ENCODE data around the gene JAGN1. TPM values are rescaled to one million over a fixed set of nuclear protein-coding genes. Genes with fewer than 3 reads are reported as not detected.
A peak's percentile ranks its signal among the peaks of the same experiment; 100 is the strongest.
"Not testable (repeated sequence)": the region's sequence is repeated elsewhere in the genome, so short reads cannot be mapped to it uniquely, and the experiment has no call there.

The JAGN1 gene
- 10 to 100 TPM; 48.1 to 56.8 (median 53.2) TPM for polyA plus RNA-seq (ENCODE audit: insufficient read length in 3 of 3)

DNA sequence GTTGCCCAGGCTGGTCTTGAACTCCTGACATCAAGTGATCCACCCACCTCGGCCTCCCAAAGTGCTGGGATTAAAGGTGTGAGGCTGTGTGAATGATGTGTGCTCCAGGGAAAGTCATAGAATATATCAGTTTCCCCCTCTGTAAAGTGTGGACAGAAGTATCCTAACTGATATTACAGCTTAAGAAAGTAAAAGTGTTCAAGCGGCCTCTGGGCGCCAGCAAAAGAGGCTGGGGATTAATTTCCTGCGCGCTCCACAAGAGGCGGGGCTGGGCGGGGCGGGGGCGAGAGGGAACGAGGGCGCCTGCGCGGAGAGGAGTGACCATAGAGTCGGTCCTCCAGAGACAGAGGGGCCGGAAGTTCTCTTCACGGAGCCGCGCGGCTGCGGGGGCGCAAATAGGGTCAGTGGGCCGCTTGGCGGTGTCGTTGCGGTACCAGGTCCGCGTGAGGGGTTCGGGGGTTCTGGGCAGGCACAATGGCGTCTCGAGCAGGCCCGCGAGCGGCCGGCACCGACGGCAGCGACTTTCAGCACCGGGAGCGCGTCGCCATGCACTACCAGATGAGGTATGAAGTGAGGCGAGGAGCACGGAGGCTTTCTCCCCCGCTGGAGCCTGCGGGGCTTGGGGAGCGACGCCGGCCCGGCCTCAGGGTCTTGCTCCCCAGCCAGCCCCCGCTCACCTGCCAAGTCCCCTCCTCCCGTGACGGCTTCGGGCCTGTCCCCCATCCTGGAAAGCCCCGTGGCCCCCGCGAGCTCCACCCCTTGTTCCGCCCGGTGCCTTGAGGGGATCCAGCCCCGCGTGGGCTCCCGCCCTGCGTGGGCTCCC, at the start of gene JAGN1:
Gene JAGN1, plus strand, starts transcription at position 362 of the 823 bp plus-strand sequence. Its CDS starts 113 bp downstream, at position 475.
- DNase-seq (ENCODE audit: low read depth in 3 of 3, low spot score in 2 of 3), result peak; percentile 76 to 84 (median 81)

DNA sequence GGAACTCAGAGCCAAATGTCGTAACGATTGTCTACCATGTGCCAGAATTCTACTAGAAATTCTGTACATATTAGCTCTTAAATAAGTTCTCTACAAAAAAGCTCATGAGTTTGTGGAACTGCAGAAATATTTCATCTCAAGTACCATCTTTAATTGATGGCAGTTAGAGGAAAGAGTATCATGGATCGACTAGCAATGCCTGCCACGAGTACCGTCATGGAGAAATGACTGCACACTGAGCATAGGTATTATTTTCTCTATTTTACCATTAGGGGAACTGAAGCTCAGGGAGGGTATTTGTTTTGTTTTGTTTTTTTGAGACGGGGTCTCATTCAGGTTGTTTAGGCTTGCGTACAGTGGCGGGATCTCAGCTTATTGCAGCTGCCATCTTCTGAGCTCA, 49.4 kb upstream of the JAGN1 start:
- DNase-seq (ENCODE audit: low read depth in 3 of 3, low spot score in 2 of 3), result no peak

DNA sequence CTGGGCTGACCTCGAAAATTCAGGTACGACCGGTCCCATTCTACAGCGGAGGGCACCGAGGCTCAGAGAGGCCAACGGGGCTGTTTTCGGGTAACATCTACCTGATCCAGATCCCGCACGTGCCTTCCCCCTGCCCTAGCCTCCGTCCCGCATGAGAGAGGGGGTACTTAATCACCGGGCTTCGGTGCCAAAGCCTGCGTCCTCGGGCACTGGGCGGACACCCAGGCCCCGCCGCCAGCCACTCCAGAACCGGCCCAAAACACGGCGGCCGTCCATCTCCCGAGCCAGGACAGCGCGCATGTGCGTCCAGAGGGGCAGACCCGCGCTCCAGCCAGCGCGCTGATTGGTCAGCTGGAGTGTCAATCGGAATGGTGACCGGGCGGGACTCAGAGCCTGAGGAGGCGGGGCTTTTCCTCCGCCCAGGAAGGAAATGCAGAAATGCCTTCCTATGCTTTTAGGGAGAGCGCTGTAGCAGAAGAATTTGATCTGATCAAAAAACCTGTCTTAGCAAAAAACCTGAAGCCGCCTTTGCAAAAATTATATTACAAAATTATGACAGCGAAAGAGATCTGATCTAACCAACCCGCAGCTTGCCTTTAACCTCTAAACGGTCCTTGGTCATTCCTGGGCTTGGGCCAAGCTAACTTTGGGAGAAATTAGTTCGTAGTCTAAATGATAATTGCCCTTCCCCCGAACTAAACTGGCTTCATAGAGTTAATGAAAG, 46.5 kb upstream of the JAGN1 start, which contains the start of gene RPUSD3:
Gene RPUSD3, minus strand, starts transcription at position 294 of the 724 bp plus-strand sequence. Its CDS starts 18 bp downstream, at position 276.
- DNase-seq (ENCODE audit: low read depth in 3 of 3, low spot score in 2 of 3), result peak; percentile 90 to 92 (median 90)

DNA sequence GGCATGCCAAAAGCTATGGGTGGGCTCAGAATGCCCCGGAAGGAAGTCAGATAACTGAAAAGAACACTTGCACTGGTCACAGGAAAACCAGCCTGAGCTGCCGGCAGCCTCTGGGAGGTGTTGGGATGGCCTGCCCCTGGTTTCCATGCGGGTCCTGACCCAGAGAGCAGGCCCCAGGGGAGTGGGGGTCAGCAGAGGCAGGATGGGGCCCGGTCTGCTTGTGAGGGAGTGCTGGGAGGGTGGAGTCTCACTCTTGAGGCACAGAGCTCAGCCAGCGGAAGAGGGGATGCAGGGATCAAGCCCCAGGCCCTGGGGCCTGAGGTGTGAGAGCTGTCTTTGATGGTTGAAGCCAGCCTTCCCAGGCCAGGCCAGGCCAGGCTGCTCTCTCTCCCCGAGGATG, 44.2 kb upstream of the JAGN1 start:
- DNase-seq (ENCODE audit: low read depth in 3 of 3, low spot score in 2 of 3), result no peak

DNA sequence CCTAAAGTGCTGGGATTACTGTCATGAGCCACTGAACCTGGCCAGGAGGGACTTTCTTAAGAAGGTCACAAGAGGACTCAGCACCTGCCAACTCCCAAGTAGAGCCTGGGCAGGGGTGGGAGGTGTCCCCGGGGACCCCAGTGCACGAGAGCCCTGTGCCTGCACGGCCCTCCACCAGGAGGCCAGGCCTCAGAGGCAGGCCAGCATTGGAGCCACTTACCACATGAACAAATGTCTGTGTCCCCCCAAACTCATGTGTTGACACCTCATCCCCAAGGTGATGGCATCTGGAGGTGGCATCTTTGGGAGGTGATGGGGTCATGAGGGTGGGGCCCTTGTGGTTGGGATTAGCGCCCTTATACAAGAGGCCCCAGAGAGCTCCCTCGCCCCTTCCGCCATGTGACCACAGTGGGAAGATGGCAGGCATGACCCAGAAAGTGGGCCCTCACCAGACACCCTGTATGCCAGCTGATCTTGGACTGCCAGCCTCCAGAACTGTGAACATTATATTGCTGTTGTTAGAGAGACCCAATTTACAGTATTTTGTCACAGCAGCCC, 43.4 kb upstream of the JAGN1 start:
- DNase-seq (ENCODE audit: low read depth in 3 of 3, low spot score in 2 of 3), result no peak

DNA sequence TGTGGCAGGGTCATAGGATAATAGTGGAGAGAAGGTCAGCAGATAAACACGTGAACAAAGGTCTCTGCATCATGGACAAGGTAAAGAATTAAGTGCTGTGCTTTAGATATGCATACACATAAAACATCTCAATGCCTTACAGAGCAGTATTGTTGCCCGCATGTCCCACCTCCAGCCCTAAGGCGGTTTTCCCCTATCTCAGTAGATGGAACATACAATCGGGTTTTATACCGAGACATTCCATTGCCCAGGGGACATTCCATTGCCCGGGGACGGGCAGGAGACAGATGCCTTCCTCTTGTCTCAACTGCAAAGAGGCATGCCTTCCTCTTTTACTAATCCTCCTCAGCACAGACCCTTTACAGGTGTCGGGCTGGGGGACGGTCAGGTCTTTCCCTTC, 42.5 kb upstream of the JAGN1 start:
- not testable (repeated sequence) for DNase-seq (ENCODE audit: low read depth in 3 of 3, low spot score in 2 of 3)

DNA sequence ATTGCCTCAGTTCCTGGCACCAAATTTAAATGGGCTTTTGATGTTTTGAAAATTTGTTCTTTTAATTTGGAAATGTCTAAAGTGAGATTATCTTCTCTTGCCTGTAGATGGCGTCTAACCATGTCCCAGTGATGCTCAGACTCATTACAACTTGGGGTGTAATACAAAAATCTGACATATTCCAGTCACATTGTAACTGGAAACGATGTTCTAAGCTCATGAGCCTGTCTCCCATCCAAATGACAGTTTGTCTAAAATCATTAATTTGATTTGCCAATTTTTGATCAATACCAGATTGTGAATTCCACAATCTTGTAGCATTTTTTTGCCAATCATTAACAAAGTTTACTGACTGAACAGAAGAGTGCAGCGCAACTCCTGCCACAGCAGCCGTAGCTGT, 41.5 kb upstream of the JAGN1 start:
- DNase-seq (ENCODE audit: low read depth in 3 of 3, low spot score in 2 of 3), result not testable (repeated sequence)

DNA sequence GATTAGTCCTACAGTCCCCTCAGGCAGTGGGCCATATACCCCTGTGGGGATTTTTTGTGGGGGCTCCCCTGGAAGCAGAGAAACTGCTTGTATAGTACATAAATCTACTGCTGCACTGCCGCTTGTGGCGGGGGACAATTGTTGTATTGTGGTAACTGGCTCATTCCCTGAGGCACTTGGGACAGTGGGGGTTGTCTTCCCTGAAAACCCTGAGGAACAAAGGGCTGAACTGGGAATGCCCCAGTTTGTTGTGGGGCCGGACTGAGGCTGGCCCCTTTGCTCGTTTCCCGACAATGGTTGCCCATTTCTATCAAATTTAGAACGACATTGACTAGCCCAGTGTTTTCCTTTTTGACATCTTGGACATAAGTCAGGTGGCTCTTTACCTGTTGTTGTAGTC, 39.0 kb upstream of the JAGN1 start:
- DNase-seq (ENCODE audit: low read depth in 3 of 3, low spot score in 2 of 3), result not testable (repeated sequence)

DNA sequence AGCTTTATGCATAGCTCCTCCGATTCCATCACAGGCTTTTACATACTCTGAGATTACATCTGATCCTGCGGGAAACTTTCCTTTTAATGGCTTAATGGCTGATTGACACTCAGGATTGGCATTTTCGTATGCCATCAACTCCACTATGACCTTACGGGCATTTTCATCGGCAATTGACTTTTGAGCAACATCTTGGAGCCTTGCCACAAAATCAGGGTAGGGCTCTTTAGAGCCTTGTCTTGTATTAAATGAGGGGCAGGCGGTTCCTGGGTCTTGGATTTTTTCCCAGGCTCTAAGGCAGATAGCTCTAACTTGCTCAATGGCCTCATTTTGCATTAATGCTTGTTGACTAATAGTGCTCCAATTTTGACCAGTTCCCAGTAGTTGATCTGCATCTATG, 38.5 kb upstream of the JAGN1 start:
- DNase-seq (ENCODE audit: low read depth in 3 of 3, low spot score in 2 of 3), result not testable (repeated sequence)

DNA sequence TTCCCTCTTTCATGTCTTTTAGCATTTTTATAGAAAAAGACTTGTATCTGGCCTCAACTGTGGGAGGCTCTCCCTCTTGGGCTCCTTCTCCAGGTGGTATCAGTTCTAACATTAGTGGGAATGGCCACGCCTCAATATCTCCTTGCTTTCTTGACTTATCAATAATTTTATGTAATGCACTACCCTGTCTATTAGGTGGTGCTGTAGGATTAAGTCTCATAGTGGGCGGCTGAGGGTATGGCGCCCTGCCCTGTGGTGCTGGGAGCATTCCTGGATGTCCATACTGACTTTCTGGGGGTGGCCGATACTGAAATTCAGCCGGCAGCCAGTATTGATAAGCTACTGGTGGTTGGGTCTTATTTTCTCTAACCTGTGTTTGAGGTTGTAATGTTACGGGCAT, 37.9 kb upstream of the JAGN1 start:
- no peak for DNase-seq (ENCODE audit: low read depth in 3 of 3, low spot score in 2 of 3)

DNA sequence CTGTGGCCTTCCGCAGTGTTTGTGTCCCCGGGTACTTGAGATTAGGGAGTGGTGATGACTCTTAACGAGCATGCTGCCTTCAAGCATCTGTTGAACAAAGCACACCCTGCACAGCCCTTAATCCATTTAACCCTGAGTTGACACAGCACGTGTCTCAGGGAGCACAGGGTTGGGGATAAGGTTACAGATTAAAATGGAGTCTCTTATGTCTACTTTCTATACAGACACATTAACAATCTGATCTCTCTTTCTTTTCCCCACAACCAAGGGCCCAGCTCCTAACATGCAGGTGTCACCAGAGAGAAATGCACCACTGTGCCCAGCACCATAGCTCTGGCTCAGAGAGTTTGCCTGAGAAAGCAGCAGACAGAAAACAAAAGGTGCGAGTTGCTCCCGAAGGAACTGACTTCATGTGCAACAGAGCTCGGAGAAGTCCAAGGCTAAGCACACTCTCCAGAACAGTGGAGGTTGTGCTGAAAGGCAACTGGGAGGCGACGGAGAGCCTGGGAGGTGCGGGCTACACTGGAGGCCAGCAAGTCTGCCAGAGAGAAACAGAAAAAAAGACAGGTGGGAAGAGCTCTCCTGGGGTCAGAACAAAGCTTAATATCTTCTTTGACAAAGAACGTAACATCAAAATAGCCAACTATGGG, 36.0 kb upstream of the JAGN1 start:
- not testable (repeated sequence) for DNase-seq (ENCODE audit: low read depth in 3 of 3, low spot score in 2 of 3)

DNA sequence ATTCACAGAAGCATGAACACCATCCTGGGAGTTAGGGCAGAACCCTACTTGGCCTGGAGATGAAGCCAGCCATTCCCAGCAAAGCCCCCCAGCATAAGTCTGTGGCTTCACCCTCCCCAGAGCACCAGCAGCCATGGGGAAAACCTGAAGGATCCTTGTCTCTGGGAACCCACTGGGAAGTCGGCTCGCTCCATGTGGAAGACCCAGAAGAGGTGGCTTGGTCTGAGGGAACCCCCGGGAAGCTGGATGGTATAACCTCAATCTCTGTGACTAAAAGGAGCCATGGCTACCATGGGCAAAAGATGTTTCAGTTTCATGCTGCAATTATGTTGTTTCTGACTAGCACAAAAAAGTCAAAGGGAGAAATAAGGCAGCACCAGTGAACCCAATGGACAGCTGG, 34.8 kb upstream of the JAGN1 start:
- DNase-seq (ENCODE audit: low read depth in 3 of 3, low spot score in 2 of 3), result no peak

DNA sequence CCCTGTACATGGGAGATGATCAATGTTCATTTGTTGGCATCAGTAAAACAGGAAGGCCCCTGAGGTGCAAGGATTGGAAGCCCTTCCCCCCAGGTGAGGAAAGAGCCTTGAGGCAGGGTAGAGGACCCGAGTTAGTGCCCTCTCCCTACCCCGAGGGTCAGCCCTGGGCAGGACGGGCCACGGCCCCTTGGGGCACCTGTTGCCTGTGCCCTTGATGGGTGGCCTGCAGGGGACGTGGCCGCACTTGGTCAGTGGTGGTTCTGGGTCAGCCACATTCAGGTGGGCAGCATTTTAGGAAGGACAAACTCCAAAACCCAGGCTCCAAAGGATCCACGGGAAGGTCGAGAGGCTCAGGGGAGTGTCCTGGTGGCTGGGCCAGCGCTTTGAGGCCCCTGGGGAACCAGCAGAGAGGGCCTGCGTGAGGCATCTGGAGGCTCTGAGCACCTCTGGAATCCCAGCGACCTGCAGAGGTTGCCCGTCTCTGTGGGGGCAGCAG, 30.8 kb upstream of the JAGN1 start:
- DNase-seq (ENCODE audit: low read depth in 3 of 3, low spot score in 2 of 3), result no peak

DNA sequence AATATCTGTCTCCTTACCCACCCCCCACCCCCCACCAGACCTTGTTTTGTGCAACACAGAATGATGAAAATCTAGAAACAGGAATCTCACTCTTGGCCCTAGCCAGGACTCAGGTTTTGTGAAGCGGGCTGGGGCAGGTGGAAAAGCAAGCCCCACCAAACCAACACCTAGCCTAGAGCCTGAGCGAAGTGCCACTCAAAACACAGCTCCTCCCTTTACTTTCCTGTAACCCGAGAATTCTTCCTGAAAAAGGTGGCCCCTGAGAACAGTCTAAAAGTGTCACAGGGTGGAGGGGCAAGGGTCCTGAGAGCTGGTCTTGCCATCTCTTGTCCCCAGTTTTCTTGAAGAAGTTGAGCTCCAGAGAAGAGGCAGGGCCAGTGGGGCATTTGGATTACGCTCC, 29.2 kb upstream of the JAGN1 start:
- no peak for DNase-seq (ENCODE audit: low read depth in 3 of 3, low spot score in 2 of 3)

DNA sequence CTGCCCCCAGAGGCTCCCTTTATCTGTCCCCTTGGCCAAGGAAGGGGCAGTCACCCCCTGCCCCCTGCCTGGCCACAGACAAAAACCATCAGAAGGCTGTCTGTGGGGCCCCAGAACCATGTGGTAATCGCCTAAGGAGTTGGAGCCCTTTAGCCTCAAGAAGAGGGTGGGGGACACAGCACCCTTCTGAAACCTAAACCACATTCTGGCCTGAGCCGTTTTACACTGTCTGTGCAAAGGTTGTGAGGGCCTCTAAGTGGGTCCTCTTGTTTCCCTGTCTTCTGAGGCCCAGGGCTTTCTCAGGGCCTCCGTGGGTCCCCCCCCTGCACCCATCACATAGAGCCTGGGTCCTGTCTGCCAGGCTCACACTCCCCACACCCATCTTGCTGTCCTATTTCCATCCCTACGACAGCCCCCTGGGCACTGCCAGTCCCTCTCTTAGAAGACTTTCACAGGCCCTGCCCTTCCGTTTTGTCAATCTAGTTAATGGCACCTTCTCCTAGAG, 28.7 kb upstream of the JAGN1 start:
- DNase-seq (ENCODE audit: low read depth in 3 of 3, low spot score in 2 of 3), result no peak

DNA sequence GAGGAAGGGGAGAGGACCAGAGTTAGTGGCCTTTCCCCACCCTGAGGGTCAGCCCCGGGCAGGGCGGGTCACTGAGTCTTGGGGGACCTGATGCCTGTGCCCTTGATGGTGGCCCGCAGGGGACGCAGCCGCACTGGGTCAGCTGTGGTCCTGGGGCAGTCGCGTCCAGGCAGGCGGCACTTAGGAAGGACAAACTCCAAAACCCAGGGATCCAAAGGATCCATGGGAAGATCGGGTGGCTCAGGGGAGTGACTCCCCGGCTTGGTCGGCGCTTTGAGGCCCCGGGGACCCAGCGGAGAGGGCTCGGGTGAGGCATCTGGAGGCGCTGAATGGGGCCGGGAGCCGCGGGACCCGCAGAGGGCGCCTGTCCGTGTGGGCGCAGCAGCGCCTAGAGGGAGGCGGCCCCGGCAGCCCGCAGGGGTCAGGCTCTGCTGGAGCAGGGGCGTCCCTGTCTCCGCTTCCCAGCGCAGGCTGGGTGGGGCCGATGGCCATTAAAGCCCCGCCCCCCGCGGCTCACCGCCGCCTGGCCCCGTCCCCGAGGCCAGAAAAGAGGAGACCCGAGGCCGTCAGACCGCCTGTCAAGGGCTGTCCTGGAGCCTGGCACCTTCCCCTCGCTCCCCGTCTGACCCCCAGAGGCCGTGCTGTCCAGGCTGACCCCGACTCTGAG, 27.9 kb upstream of the JAGN1 start:
- DNase-seq (ENCODE audit: low read depth in 3 of 3, low spot score in 2 of 3), result peak in 1 of 3 donors; percentile 23

DNA sequence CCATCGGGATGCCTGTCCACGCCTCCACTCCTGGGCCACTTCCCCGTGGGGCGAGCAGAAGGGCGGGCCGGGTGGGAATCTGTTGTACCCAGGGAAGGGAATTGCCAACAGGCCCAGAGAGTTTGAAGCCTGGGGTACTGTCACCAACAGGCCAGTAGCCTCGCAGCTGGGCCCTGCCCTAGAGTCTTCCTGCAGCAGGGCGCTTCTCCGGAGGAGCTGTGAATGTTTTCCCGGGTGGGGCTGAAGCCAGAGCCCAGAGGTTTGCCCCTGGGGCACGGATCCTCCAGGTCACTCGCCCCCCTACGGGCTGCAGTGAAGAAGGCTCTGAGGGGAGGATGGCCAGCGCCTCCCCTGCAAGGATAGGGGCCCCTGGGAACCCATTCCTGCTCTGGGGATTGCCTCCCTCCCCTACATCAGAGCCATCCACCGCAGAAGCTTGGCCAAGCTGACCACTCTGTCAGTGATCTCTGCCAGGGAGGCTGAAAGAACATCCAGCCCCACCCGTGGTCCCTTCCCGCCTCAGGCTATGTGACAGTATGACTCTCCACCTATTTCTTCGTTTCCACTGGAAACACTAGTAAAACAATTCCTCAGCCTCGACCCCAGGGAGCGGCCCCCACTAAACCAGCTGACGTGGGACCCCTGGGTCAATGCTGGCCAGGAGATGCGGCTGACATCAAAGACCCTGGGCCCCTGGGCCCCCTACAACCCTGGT, 27.2 kb upstream of the JAGN1 start:
- DNase-seq (ENCODE audit: low read depth in 3 of 3, low spot score in 2 of 3), result no peak

DNA sequence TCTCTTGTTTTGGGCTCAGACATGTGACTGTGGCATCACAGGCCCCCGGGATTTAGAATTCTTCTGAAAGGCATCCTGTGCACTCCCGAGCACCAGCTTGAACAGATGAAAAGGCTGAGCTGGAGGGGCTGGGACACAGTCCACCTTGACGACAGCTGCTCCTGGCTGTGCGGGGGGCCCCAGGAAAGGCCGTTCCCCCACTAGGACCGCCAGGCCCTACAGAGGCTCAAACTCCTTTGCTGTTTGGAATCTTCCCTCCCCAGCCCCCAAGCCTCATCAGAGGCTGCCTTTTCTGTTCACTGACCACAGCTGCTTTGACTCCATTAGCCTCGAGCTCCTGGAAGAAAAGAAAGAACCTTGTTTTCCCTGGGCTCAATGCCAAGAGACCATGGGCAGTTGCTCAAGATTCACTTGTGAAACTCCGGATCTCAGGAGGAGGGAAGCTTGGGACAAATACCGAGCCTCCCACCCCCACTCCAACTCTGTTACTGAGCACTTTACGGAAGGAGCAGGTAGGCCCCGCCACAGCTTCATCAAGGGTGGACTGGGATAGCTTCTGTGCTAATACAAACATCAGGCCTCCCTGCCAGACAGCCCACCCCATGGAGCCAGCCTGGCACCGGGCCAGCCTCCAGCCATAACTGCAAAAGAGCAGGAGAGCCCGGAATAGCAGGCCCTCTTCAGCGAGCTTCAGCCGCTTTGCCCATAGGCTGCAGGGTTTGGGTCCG, 26.0 kb upstream of the JAGN1 start:
- DNase-seq (ENCODE audit: low read depth in 3 of 3, low spot score in 2 of 3), result peak in 1 of 3 donors; percentile 43
